NCI-H187 treated with DMSO at 0.1 percent for 48 hours (cell line): ENCODE measurements around the gene DAGLB.
"Not testable (repeated sequence)": the region's sequence is repeated elsewhere in the genome, so short reads cannot be mapped to it uniquely, and the experiment has no call there.

Experiments
- DNase-seq: peaks from one replicate; lab custom pipeline; 2025; lab: John Stamatoyannopoulos, UW

The DAGLB gene

DNA sequence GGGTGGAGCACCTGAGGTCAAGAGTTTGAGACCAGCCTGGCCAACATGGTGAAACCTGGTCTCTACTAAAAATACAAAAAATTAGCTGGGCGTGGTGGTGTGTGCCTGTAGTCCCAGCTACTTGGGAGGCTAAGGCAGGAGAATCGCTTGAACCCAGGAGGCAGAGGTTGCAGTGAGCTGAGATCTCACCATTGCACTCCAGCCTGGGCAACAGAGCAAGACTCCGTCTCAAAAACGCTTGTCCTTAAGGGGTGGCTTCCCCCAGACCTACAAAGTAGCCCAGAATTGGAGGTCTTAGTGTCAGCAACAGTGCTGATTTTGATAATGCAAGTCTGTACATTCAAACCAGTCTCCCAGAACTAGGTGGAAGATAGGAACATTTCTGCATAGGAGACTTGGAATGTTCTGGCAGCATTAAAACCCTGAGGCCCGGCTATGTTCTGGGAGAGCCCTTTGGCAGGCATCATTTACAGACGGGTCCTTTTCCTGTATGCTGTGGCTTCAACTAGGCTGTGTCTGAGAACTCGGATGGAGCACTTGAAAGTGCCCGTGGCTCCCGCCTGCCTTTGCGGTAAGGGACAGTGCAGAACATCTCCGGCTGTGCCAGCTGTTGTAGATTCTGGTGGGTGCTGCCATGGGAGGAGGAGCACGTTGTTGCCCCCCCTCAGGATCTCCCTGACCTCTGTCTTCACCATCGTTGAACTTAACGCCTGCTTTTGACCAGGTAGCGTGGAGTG, 49.8 kb downstream of the DAGLB start:
- not testable (repeated sequence) for DNase-seq

GRCh38 chr7:6395898-6396595, 51.7 kb downstream of the DAGLB start:
- DNase-seq = no peak

DNA sequence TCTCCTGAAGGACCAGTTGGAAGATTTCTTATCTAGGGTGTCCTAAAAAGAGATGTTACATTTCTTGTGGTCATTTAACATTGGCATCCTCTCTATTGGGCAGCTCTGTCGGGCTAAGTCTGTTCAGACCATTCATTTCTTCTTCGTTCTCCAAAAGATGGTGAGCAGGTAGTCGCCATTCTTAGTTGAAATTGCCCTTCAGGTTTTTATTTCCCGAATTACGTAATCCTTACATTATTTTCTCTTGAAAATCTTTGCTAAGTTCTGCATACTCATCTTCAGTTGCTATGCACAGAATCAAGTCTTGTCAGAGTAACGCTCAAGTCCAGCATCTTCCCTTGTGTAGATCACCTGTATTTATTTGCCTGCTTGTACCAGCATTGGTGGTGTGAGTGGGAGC, 53.6 kb downstream of the DAGLB start:
- DNase-seq = no peak

DNA sequence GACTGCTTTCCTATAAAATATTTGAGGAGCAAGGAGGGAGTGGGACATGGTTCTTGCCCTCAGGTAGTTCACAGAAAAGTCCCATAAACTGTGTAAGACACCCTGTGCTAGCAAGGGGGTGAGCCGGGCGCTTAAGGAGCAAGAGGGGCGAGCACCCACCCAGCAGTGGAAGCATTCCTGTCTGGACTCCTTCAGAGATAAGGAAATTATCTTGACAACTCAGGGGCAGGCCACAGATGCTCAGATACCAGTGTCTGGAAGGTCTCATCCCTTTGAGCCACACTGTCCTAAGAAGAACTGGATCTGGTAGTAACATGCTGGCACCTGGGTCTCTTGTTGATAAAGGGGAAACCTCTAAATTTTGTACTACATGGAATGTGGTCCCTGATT, 54.1 kb downstream of the DAGLB start:
- DNase-seq = no peak

GRCh38 chr7:6392712-6393666, 54.8 kb downstream of the DAGLB start:
- DNase-seq = no peak

GRCh38 chr7:6389728-6390127, 58.0 kb downstream of the DAGLB start:
- DNase-seq = no peak

DNA sequence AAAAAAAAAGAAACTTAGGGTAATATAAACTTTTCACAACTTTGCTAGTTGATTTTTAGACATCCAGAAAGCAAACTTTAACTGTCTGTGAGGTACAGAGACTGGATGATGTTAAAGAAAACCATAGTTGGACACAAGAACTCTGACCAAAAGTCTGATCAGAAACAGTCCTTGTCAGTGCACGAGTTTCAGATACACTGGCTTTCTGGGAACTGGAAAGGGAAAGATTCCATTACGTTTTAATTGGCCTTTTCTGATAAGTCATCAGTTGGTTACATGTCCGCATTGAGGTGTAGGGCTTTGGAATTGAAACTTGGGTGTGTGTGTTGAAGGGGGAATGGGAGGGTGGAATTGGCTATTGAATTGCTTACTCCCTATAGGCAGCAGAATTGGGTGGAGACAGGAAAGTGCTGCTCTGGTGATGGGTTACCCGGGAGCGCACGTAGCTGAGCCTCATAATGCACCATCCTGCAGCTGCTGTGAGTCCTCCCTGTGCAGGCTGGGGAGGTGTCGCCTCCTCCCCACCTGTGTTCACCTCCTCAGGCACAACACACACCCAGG, 59.9 kb downstream of the DAGLB start:
- DNase-seq = no peak

DNA sequence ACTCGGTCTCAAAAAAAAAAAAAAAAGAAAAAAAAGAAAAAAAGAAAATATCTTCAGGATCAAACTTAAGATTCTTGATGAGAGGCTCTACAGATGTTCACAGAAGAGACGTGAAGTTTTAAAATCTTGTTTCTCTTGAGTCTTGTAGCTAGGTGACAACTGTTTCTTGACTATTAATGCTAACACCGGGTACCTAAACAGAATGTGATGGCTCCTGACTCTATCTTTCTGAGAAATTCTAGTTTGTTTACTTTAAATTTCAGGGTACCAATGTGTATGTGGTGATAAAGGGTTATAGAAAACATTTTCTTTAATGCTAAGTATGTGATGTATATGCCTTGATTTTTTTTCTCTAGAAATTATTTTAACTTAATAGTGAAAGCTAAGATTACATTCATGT, 61.0 kb downstream of the DAGLB start:
- DNase-seq = no peak

GRCh38 chr7:6385909-6386560, 61.7 kb downstream of the DAGLB start:
- DNase-seq = no peak

- no peak for DNase-seq
These were observed 62.5 kb downstream of the DAGLB start for GRCh38 chr7:6385110-6385781.

GRCh38 chr7:6384327-6384726, 63.4 kb downstream of the DAGLB start:
- no peak for DNase-seq

GRCh38 chr7:6382817-6383216, 64.9 kb downstream of the DAGLB start:
- DNase-seq = no peak

- DNase-seq = not testable (repeated sequence)
These were observed 65.9 kb downstream of the DAGLB start for GRCh38 chr7:6381846-6382245.

- no peak for DNase-seq
These were observed 67.3 kb downstream of the DAGLB start for GRCh38 chr7:6380310-6381095.

GRCh38 chr7:6379886-6380285, 67.9 kb downstream of the DAGLB start:
- no peak for DNase-seq

GRCh38 chr7:6378556-6378955, 69.2 kb downstream of the DAGLB start:
- DNase-seq = not testable (repeated sequence)

GRCh38 chr7:6376820-6377219, 70.9 kb downstream of the DAGLB start:
- DNase-seq = no peak

GRCh38 chr7:6375348-6376101, 72.2 kb downstream of the DAGLB start:
- no peak for DNase-seq

GRCh38 chr7:6367701-6368211, 80.0 kb downstream of the DAGLB start:
- no peak for DNase-seq
